Umbilical cord (tissue), 2 donors: ENCODE data around the gene TMC8. TPM values are rescaled to one million over a fixed set of nuclear protein-coding genes. Genes with fewer than 3 reads are reported as not detected.

ENCODE experiments used
- DNase-seq: peaks from one replicate; pipeline ENCODE4 v3.0.0-alpha.2; 2015; ENCODE audit warnings: low spot score
- total RNA-seq: library from RNA; depleted of rRNA; stranded (reverse); fragments of >200 nt; gene quantifications from one replicate; pipeline ENCODE4 v1.2.3, GENCODE V29; 2014; ENCODE audit warnings: low replicate concordance; ENCODE audit not compliant: insufficient read depth

The TMC8 gene
- total RNA-seq, 1 donor from 2014 or later: not detected

DNA sequence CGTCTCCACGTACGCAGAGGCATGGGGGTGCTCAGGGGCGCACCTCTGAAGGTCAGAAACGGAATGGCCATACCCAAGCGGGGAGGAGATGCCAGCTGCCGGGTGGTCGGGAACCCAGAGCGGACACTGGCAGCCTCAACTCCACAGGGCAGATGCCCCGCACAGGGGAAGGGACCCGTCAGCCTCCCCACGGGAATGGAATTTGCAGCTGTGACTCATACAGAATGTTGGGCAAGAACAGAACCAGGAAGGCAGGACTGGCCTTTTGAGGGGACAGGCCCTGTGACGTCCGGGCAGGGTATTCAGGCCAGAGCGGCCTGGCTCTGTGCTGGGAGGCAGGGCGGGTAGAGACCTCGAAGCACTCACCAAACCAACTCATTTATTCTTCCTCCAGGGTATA, 48.8 kb downstream of the TMC8 start:
- DNase-seq: no peak

DNA sequence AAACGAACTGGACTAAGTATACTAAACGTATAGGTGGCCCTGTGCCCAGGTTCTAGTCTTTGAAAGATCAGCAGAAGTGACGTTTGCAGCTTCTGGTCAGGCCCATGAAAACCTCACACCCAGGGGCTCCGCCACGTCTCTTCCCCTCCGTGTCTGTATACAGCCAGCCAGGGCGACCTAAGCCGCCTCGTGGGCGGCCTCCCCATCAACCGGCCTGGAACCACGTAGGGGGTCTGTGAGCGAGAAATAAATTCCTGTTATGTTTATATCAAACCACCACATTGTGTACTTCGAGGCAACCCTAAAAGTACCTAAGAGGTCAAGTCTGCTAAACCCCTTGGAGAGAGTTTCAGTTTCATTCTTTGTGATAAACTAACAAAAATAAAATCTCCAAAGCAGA, 49.5 kb downstream of the TMC8 start:
- no peak for DNase-seq

DNA sequence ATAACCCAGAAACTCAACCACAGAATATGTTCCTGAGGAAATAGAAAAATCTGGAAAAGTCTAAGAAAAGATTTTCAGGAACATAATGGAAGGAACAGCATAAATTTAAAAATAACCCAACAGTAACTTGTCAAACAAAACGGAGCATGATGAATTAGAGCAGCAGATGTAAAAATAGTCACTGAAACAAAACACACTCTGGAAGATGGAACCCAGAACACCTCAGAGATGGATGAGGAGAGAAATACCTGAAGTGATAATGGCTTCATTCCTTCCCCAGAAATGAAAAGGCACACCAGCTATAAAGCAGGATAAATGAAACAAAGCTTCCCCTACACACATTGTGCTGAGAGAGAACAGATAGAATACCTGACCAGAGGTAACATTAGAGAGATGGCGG, 49.9 kb downstream of the TMC8 start:
- DNase-seq: no peak

DNA sequence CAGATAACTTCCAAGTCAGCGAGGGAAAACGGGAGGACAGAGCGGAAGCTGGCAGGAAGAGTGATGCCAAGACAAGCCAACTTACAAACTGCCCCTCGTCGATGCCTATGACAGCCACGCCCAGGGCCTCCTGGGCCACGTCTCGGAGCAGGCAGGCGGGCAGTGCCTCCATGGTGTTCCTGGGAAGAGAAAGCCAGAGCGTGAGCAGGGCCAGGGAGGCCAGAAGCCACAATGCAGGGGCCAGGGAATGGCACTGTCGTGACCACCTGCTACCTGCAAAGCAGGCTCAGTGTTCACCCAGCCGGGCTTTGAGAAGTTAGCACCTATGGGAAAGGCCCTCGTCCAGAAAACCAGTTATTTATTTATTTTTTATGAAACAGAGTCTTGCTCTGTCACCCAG, 51.9 kb downstream of the TMC8 start:
- DNase-seq: no peak

DNA sequence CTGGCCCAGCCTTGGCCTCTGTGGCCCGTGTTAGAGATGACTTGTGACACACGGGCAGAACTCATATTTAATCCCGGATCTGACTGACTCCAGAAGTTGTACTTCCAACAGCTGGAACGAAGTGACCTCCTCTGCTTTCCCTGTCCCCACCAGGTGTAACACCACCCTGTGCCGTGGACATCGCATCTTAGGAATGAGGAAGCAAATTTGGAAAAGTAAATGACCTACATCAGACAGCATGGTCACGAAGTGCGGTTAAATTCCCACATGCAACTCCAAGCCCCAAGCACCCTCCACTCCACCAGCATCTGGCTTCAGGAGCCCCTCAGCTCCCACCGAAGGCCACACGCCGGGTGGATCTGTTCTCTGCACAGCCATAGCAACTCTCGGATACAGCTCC, 53.3 kb downstream of the TMC8 start:
- no peak for DNase-seq

DNA sequence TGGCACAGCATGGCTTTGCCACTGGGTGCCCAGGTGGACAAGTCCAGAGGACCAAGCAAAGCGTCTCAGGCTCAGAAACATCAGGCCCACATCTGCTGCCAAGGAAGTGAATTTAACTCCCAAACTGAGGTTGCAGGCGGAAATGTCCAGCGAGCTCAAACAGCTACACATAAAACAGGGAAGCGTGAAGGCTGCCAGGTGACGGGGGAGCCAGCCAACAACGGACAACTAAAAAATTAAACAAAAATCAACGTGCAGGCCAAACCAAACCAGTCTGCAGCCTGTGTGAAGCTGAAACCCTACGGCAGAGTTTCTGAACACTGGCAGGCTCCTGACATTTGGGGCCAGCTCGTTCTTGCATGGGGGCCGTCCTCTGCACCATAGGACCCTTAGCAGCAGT, 53.8 kb downstream of the TMC8 start:
- DNase-seq: no peak

DNA sequence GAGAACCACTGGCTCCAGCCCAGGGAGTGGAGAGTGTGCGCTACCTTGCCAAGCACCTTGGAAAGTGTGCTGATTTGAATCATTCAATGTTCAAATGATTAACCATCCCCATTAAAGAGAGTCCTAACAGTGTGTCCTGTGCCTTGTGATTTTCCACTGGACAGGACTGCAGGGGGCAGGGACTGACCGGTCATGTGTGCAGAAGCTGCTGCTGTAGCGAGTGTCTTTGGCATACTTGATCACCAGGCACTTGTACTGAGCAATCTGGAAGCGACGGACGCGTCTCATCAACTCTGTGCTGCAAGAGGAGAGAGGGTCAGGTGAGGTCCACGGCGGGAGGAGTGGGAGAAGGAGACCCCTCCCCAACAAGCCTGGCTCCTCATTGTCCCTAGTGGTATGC, 54.3 kb downstream of the TMC8 start:
- no peak for DNase-seq

DNA sequence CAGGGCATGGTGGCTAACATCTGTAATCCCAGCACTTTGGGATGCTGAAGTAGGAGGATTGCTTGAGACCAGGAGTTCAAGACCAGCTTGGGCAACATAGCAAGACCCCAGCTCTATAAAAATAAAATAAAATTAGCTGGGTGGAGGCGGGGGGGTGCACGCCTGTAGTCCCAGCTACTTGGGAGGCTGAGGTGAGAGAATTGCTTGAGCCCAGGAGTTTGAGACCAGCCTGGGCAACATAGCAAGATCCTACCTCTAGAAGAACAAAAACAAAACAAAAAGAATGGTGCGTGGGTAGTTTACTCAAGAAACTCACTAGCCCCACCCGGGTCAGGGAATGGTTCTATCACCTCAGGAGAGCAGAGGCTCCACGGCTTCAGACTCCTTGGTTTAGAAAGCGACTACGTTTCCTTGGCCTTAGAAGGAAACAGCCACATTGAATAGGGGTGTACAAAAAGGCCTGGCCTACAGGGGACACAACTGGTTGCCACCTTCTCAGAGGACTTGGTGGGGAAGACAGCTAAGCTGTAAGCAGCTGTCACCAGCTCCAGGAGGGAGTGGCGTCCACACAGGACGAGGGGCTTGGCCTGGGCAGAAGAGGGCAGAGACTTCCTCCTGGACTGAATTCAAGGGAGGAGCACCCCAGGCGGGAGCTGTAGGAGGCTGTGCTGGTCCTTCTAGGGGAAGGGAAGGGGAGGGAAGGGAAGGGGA, 55.6 kb downstream of the TMC8 start:
- DNase-seq: peak; percentile 60

DNA sequence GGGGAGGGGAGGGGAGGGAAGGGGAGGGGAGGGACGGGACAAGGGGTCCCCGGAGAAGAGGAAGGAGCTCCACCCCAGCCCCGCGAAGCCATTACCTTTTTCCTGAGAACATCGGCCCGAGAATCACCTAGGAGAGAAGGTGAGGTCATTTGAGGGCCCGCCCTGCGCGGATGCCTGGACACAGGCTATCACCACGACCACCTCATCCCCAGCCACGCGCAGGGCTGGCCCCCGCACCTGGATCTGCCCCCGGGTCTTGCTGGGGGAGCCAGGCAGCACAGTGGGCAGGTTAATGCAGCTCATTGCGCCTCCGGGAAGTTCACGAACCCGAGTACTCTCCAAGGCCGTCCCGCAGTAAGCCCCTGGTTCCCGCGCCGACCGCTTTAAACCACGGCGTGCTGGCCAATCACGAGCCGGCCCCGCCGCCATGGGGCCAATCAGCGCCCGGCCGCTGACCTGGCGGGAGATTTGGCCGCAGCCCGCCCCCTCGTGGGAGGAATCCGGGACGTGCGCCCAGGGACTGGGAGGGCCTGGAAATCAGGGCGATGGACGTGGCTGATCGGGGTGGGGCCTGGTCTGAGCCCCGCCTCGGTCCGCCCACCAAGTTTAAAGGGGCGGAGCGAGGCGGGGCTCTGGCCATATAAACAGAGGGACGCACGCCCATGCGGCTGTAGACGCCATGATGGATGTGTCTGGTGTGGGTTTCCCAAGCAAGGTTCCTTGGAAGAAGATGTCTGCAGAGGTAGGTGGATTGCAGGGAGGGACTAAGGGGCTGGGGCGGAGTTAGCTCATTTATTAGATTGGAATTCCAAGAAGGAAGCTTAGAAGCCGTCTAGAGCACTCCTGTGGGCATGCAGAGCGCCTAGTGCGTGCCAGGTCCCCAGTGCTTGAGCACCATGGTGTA, 56.4 kb downstream of the TMC8 start, which contains the start of the genes AFMID and TK1:
Gene AFMID, plus strand, starts transcription at position 671 of the 904 bp plus-strand sequence. Its CDS starts 9 bp downstream, at position 680.
Gene TK1, minus strand, starts transcription at position 361 of the 904 bp plus-strand sequence. Its CDS starts 58 bp downstream, at position 303.
- DNase-seq: peak; percentile 97

Other genes starting within 250 kb of the TMC8 start
- 8.9 TPM for gene TNRC6C, start 172.1 kb upstream of the TMC8 start, total RNA-seq
- gene TMC6, start 2.0 kb upstream of the TMC8 start, total RNA-seq: 20.9 TPM
- 7.2 TPM for gene C17orf99, start 15.6 kb downstream of the TMC8 start, total RNA-seq
- 31.8 TPM for gene SYNGR2, start 37.8 kb downstream of the TMC8 start, total RNA-seq
- gene TK1, start 56.3 kb downstream of the TMC8 start, total RNA-seq: 8.9 TPM
- 5.3 TPM for gene AFMID, start 56.6 kb downstream of the TMC8 start, total RNA-seq
- 25.0 TPM for gene BIRC5, start 83.5 kb downstream of the TMC8 start, total RNA-seq
- gene TMEM235, start 100.9 kb downstream of the TMC8 start, total RNA-seq: 0.96 TPM
- 137 TPM for gene SOCS3, start 229.3 kb downstream of the TMC8 start, total RNA-seq
- 35.4 TPM for gene PGS1, start 247.9 kb downstream of the TMC8 start, total RNA-seq